ENCODE data around the gene TNFAIP3.

The TNFAIP3 gene

GRCh38 chr6:137906020-137906472, 39.0 kb downstream of the TNFAIP3 start:
- no peak overlapping the region for H3K4me3 ChIP-seq (ENCODE audit: low read depth, low read length)
- no peak overlapping the region for H3K27ac ChIP-seq
- no peak for DNase-seq
- TF ChIP-seq CTCF (IDR thresholded peaks at IDR 0.05; ENCODE audit: low read depth, low read length) = no peak
- H3K9me3 ChIP-seq (ENCODE audit: severe bottlenecking) = no peaks in the 10 kb centered on the region
- no peaks in the 10 kb centered on the region for H3K27me3 ChIP-seq (ENCODE audit: insufficient read depth, low read depth, severe bottlenecking)
- H3K36me3 ChIP-seq = no peaks in the 10 kb centered on the region

- no peaks in the 10 kb centered on the region for H3K9me3 ChIP-seq (ENCODE audit: severe bottlenecking)
- no peak for TF ChIP-seq CTCF (IDR thresholded peaks at IDR 0.05; ENCODE audit: low read depth, low read length)
- H3K4me3 ChIP-seq (ENCODE audit: low read depth, low read length) = no peak overlapping the region
Observed at GRCh38 chr6:137907170-137907569, 40.1 kb downstream of the TNFAIP3 start.

GRCh38 chr6:137909533-137909932, 42.5 kb downstream of the TNFAIP3 start:
- no peaks in the 10 kb centered on the region for H3K9me3 ChIP-seq (ENCODE audit: severe bottlenecking)
- no peaks in the 10 kb centered on the region for H3K36me3 ChIP-seq
- no peak overlapping the region for H3K27ac ChIP-seq
- no peaks in the 10 kb centered on the region for H3K27me3 ChIP-seq (ENCODE audit: insufficient read depth, low read depth, severe bottlenecking)
- no peak overlapping the region for H3K4me3 ChIP-seq (ENCODE audit: low read depth, low read length)
- no peak for DNase-seq
- no peak for TF ChIP-seq CTCF (IDR thresholded peaks at IDR 0.05; ENCODE audit: low read depth, low read length)

More at GRCh38 chr6:137907170-137907569, 40.1 kb downstream of the TNFAIP3 start:
- no peak for DNase-seq
- H3K27me3 ChIP-seq (ENCODE audit: insufficient read depth, low read depth, severe bottlenecking) = no peaks in the 10 kb centered on the region
- no peaks in the 10 kb centered on the region for H3K36me3 ChIP-seq
- no peak overlapping the region for H3K27ac ChIP-seq

GRCh38 chr6:137910424-137910834, 43.4 kb downstream of the TNFAIP3 start:
- TF ChIP-seq CTCF (IDR thresholded peaks at IDR 0.05; ENCODE audit: low read depth, low read length) = no peak
- Histone ChIP-seq H3K9me3 (ENCODE audit: severe bottlenecking) (no peaks in the 10 kb centered on the region), H3K36me3 (no peaks in the 10 kb centered on the region), H3K27ac (no peak overlapping the region), H3K4me3 (ENCODE audit: low read depth, low read length) (no peak overlapping the region), H3K27me3 (ENCODE audit: insufficient read depth, low read depth, severe bottlenecking) (no peaks in the 10 kb centered on the region)
- no peak for DNase-seq

GRCh38 chr6:137910843-137911456, 43.9 kb downstream of the TNFAIP3 start:
- Histone ChIP-seq H3K9me3 (ENCODE audit: severe bottlenecking) (no peaks in the 10 kb centered on the region), H3K4me3 (ENCODE audit: low read depth, low read length) (no peak overlapping the region), H3K27ac (no peak overlapping the region), H3K27me3 (ENCODE audit: insufficient read depth, low read depth, severe bottlenecking) (no peaks in the 10 kb centered on the region), H3K36me3 (no peaks in the 10 kb centered on the region)
- no peak for DNase-seq
- TF ChIP-seq CTCF (IDR thresholded peaks at IDR 0.05; ENCODE audit: low read depth, low read length) = no peak

- H3K27ac ChIP-seq = no peak overlapping the region
Observed at GRCh38 chr6:137911675-137912191, 44.7 kb downstream of the TNFAIP3 start.

More at GRCh38 chr6:137911675-137912191, 44.7 kb downstream of the TNFAIP3 start:
- no peak for DNase-seq
- H3K27me3 ChIP-seq (ENCODE audit: insufficient read depth, low read depth, severe bottlenecking) = no peaks in the 10 kb centered on the region
- no peak overlapping the region for H3K4me3 ChIP-seq (ENCODE audit: low read depth, low read length)
- H3K36me3 ChIP-seq = no peaks in the 10 kb centered on the region
- TF ChIP-seq CTCF (IDR thresholded peaks at IDR 0.05; ENCODE audit: low read depth, low read length) = no peak
- H3K9me3 ChIP-seq (ENCODE audit: severe bottlenecking) = no peaks in the 10 kb centered on the region
